GM19193 (cell line): ENCODE data around the gene NKD2.

Experiments used
- POLR2A ChIP-seq: IDR thresholded peaks from 4 replicates; pipeline ENCODE4 v1.6.1; 2011; ENCODE audit not compliant: insufficient read depth, insufficient read length; ENCODE audit errors: extremely low read depth

NKD2 gene

GRCh38 chr5:1065891-1066650 lies 57.5 kb downstream of the NKD2 start:
- no peak for TF ChIP-seq POLR2A

- TF ChIP-seq POLR2A, result no peak
These were observed 58.1 kb downstream of the NKD2 start for GRCh38 chr5:1066676-1067075.

GRCh38 chr5:1067141-1068121 lies 58.8 kb downstream of the NKD2 start:
- no peak for TF ChIP-seq POLR2A

GRCh38 chr5:1068204-1068894 lies 59.7 kb downstream of the NKD2 start:
- no peak for TF ChIP-seq POLR2A

- TF ChIP-seq POLR2A, result no peak
These were observed 60.5 kb downstream of the NKD2 start for GRCh38 chr5:1068895-1069719.

GRCh38 chr5:1069720-1070088 lies 61.1 kb downstream of the NKD2 start:
- TF ChIP-seq POLR2A, result no peak

GRCh38 chr5:1073239-1074102 lies 64.9 kb downstream of the NKD2 start:
- no peak for TF ChIP-seq POLR2A

GRCh38 chr5:1074226-1074625 lies 65.6 kb downstream of the NKD2 start:
- no peak for TF ChIP-seq POLR2A

GRCh38 chr5:1074816-1075554 lies 66.4 kb downstream of the NKD2 start:
- no peak for TF ChIP-seq POLR2A

- no peak for TF ChIP-seq POLR2A
These were observed 66.9 kb downstream of the NKD2 start for GRCh38 chr5:1075555-1075881.

- no peak for TF ChIP-seq POLR2A
These were observed 67.3 kb downstream of the NKD2 start for GRCh38 chr5:1075931-1076330.

- TF ChIP-seq POLR2A, result no peak
These were observed 67.8 kb downstream of the NKD2 start for GRCh38 chr5:1076406-1076805.

GRCh38 chr5:1077026-1077425 lies 68.4 kb downstream of the NKD2 start:
- TF ChIP-seq POLR2A, result no peak
